H1 (cell line): ENCODE results near the gene RTN3.

Source experiments
- POLR2AphosphoS5 ChIP-seq: IDR thresholded peaks from 2 replicates; pipeline ENCODE4 v1.6.1; 2011; ENCODE audit warnings: low read depth, low read length
- TF ChIP-seq, protein P1 (sequence below), 3 experiments: IDR thresholded peaks; 1 replicate in 2 of 3; 2 replicates in 1 of 3; pipeline versions ENCODE4 v1.5.1 to v1.6.1; 2011; ENCODE audit warnings: low read length in 3 of 3, mild to moderate bottlenecking in 3 of 3, inconsistent platforms in 2 of 3, low read depth in 1 of 3, moderate library complexity in 1 of 3; ENCODE audit not compliant: insufficient read depth in 1 of 3; ENCODE audit errors: control extremely low read depth in 1 of 3

GRCh38 chr11:63708764-63709163 lies 27.5 kb downstream of the RTN3 start:
- no peak for TF ChIP-seq POLR2AphosphoS5
- TF ChIP-seq, protein P1, sequence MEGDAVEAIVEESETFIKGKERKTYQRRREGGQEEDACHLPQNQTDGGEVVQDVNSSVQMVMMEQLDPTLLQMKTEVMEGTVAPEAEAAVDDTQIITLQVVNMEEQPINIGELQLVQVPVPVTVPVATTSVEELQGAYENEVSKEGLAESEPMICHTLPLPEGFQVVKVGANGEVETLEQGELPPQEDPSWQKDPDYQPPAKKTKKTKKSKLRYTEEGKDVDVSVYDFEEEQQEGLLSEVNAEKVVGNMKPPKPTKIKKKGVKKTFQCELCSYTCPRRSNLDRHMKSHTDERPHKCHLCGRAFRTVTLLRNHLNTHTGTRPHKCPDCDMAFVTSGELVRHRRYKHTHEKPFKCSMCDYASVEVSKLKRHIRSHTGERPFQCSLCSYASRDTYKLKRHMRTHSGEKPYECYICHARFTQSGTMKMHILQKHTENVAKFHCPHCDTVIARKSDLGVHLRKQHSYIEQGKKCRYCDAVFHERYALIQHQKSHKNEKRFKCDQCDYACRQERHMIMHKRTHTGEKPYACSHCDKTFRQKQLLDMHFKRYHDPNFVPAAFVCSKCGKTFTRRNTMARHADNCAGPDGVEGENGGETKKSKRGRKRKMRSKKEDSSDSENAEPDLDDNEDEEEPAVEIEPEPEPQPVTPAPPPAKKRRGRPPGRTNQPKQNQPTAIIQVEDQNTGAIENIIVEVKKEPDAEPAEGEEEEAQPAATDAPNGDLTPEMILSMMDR (IDR thresholded peaks at IDR 0.05; ENCODE audit: control extremely low read depth in 1 of 3, insufficient read depth in 1 of 3, low read depth in 1 of 3, low read length in 3 of 3) = no peak
